ENCODE measurements around the gene AHSA1.

The AHSA1 gene

GRCh38 chr14:77509366-77509765 is 51.5 kb downstream of the AHSA1 start:
- DNase-seq (ENCODE audit: low spot score), result no peak

- no peak for DNase-seq (ENCODE audit: low spot score)
Measured at GRCh38 chr14:77511486-77512162, 53.7 kb downstream of the AHSA1 start.

GRCh38 chr14:77516126-77516525 is 58.2 kb downstream of the AHSA1 start:
- no peak for DNase-seq (ENCODE audit: low spot score)

Measured in globus pallidus (tissue), 1 donor.